BLaER1 (cell line): ENCODE data around the gene CDC25B.
"Not testable (repeated sequence)": the region's sequence is repeated elsewhere in the genome, so short reads cannot be mapped to it uniquely, and the experiment has no call there.

Experiments
- H3K27ac ChIP-seq: shearing (Covaris generic); formaldehyde crosslinking; 2 replicates; pipeline ENCODE4 v1.8.1; 2022
- H3K27me3 ChIP-seq: shearing (Covaris generic); formaldehyde crosslinking; 2 replicates; pipeline ENCODE4 v1.8.1; 2022
- H3K36me3 ChIP-seq: shearing (Covaris generic); formaldehyde crosslinking; 2 replicates; pipeline ENCODE4 v1.8.1; 2022
- H3K4me1 ChIP-seq: shearing (Covaris generic); formaldehyde crosslinking; 2 replicates; pipeline ENCODE4 v1.8.1; 2022
- H3K4me2 ChIP-seq: shearing (Covaris generic); formaldehyde crosslinking; 2 replicates; pipeline ENCODE4 v1.8.1; 2022
- H3K4me3 ChIP-seq: shearing (Covaris generic); formaldehyde crosslinking; 2 replicates; pipeline ENCODE4 v1.8.1; 2022
- H3K9ac ChIP-seq: shearing (Covaris generic); formaldehyde crosslinking; 2 replicates; pipeline ENCODE4 v1.8.1; 2022
- H3K9me3 ChIP-seq: shearing (Covaris generic); formaldehyde crosslinking; 2 replicates; pipeline ENCODE4 v1.8.1; 2022
- H4K20me1 ChIP-seq: shearing (Covaris generic); formaldehyde crosslinking; 2 replicates; pipeline ENCODE4 v1.8.1; 2022
- Cebpa-rat ChIP-seq: shearing (Covaris generic); IDR thresholded peaks from 2 replicates; pipeline ENCODE4 v1.8.1; 2022

The CDC25B gene

DNA sequence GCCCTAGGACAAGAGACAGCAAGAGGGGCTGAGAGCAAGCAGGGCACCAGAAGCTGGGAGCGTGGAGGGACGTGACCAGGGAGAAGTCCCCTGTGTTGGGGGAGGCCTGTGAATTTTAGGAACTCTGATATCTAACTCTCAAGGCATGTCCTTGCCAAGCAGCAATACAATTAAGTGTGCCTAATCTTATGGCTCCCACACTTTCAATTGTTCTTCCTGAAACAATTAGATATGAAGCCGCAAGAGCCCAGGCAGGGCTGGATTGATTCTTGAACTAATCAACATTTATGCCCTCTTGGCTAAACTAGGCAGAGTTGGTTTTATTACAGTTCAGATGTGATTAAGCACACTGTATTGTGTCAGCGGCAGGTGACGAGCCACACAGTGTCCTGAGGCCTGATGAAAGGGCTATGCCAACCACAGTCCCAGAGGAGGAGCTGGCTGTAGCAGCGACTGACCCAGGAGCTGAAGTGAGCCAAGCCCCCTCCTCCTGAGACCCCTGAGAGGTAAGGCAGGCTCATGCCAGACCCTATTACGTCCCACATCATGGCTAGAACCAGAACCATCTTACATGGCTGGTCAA is 46.3 kb downstream of the CDC25B start:
- Histone ChIP-seq H3K36me3 (no peaks in the 10 kb centered on the region), H3K4me3 (no peak overlapping the region), H4K20me1 (peaks cover 6% of the 10 kb centered on the region), H3K27me3 (no peaks in the 10 kb centered on the region), H3K27ac (no peak overlapping the region), H3K4me1 (peaks cover 45% of the 10 kb centered on the region), H3K9me3 (no peaks in the 10 kb centered on the region), H3K4me2 (no peak overlapping the region), H3K9ac (no peak overlapping the region)
- no peak for TF ChIP-seq Cebpa-rat

GRCh38 chr20:3843490-3843889 is 47.4 kb downstream of the CDC25B start:
- no peaks in the 10 kb centered on the region for H3K9me3 ChIP-seq
- peaks cover 53% of the 10 kb centered on the region for H3K4me1 ChIP-seq
- H3K9ac ChIP-seq: no peak overlapping the region
- H3K36me3 ChIP-seq: 0 out of 2 replicates have a peak, but pooled peaks cover 2% of the 10 kb centered on the region
- TF ChIP-seq Cebpa-rat: no peak
- H3K27ac ChIP-seq: no peak overlapping the region
- H3K4me2 ChIP-seq: no peak overlapping the region
- H4K20me1 ChIP-seq: peaks cover 17% of the 10 kb centered on the region
- H3K27me3 ChIP-seq: no peaks in the 10 kb centered on the region
- no peak overlapping the region for H3K4me3 ChIP-seq

GRCh38 chr20:3843990-3844619 is 48.0 kb downstream of the CDC25B start:
- not testable (repeated sequence) for H3K9ac ChIP-seq, H3K9me3 ChIP-seq, H3K4me3 ChIP-seq, H3K36me3 ChIP-seq, H3K4me2 ChIP-seq, H3K27ac ChIP-seq, H3K27me3 ChIP-seq
- H3K4me1 ChIP-seq: peaks cover 50% of the 10 kb centered on the region
- peaks cover 23% of the 10 kb centered on the region for H4K20me1 ChIP-seq

DNA sequence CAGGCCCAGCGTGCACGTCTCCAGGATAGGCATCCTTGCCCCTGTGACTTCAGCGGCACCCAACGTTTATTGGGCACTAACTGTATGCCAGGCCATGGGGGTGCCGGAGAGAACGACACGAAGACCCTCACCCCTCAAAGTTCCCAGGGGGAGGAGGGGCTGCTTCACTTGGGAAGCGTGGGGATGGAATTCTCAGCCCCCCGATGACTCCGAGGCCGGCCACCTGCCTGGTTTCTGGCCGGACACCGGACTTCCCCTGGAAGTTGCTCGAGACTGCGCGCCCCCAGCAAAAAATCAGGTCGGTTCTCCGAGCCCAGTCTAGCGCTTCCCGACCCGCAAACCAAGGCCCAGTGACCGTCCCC is 50.2 kb downstream of the CDC25B start:
- Histone ChIP-seq H3K27ac (peak overlapping the region; percentile 96), H3K4me1 (peaks cover 34% of the 10 kb centered on the region), H3K27me3 (no peaks in the 10 kb centered on the region), H3K9ac (peak overlapping the region; percentile 96), H4K20me1 (peaks cover 38% of the 10 kb centered on the region), H3K36me3 (peaks cover 17% of the 10 kb centered on the region; the same call in 1 of the 2 replicates), H3K4me3 (peak overlapping the region; percentile 95), H3K9me3 (no peaks in the 10 kb centered on the region), H3K4me2 (peak overlapping the region; percentile 94)
- TF ChIP-seq Cebpa-rat: no peak

DNA sequence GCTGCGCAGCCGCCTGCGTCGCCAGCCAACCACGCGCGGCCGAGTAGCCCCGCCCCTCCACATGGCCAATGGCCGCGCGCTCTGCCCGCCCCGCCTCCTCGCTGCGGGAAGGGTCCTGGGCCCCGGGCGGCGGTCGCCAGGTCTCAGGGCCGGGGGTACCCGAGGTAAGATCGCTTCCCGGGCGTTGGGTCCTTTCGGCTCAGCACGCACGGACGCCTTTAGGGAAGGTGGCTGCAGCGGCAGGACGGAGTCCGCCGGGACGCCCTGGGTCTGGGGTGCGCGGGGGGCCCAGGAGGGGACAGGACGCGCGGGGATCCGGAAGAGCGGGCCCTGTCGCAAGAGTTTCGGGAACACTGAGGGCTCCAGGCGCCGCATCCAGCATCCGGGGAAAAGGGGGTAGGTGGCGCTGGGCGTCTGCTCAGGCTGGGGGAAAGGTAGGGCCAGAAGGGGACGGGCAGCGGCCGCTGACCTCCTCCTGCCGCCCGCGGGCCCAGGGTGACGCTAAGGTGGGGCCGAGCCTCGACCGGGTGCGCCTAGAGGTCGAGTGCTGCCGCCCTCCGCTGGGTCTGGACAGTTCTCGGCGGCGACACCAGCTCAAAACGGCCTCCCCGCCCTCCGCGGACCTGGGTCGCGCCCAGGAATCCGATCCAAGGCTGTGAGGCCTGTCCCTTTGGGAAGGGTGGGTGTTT is 50.8 kb downstream of the CDC25B start, which contains the start of gene MAVS:
TSS of gene MAVS (plus strand) at position 95 of the 689 bp plus-strand sequence. CDS start 7,791 bp downstream, outside the sequence.
- H3K4me2 ChIP-seq: peak within 1 kb of the TSS; percentile 95
- H3K36me3 ChIP-seq: peaks cover 17% of the 10 kb centered on the region; the same call in 1 of the 2 replicates
- TF ChIP-seq Cebpa-rat: no peak
- no peaks in the 10 kb centered on the region for H3K9me3 ChIP-seq
- H3K4me3 ChIP-seq: peak within 1 kb of the TSS; percentile 95
- H3K4me1 ChIP-seq: peaks cover 34% of the 10 kb centered on the region
- H3K27ac ChIP-seq: peak within 1 kb of the TSS; percentile 96
- peaks cover 38% of the 10 kb centered on the region for H4K20me1 ChIP-seq
- H3K27me3 ChIP-seq: no peaks in the 10 kb centered on the region
- peak within 1 kb of the TSS; percentile 96 for H3K9ac ChIP-seq

DNA sequence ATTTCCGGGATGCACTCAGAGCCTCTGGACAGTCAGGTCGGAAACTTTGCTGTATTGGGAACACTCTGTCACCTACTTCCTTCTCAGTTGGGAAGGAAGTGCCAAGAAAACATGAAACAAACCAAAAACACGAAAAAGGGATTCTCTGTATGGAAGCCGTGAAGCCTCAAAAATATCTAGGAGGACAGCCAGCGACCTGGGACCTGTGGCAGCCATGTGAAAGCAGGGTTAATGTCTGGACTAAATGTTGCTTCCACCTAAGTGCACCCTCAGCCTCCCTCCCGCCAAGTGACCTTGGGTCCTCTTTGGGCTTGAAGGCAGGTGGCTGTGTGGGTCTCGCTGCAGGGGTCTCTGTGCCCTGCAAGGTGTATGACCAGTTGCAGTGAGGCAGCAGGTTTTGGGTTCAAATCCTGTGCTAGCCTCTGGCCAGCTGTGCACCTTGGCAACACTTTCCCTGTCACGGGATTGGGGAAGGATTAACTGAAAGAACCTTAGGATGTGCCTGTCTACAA is 51.4 kb downstream of the CDC25B start:
- H3K27ac ChIP-seq: peak overlapping the region; percentile 96
- no peak for TF ChIP-seq Cebpa-rat
- H3K9ac ChIP-seq: peak overlapping the region; percentile 96
- H3K4me3 ChIP-seq: peak overlapping the region; percentile 95
- no peaks in the 10 kb centered on the region for H3K9me3 ChIP-seq
- no peaks in the 10 kb centered on the region for H3K27me3 ChIP-seq
- peaks cover 38% of the 10 kb centered on the region for H4K20me1 ChIP-seq
- peaks cover 17% of the 10 kb centered on the region; the same call in 1 of the 2 replicates for H3K36me3 ChIP-seq
- peaks cover 28% of the 10 kb centered on the region for H3K4me1 ChIP-seq
- H3K4me2 ChIP-seq: peak overlapping the region; percentile 95

- H3K9me3 ChIP-seq: no peaks in the 10 kb centered on the region
- TF ChIP-seq Cebpa-rat: no peak
- H3K9ac ChIP-seq: 0 out of 2 replicates have a peak overlapping the region, but pooled peaks have one; percentile 19
- no peak overlapping the region for H3K27ac ChIP-seq
- H3K4me3 ChIP-seq: no peak overlapping the region
- H3K36me3 ChIP-seq: peaks cover 17% of the 10 kb centered on the region; the same call in 1 of the 2 replicates
- peaks cover 42% of the 10 kb centered on the region for H4K20me1 ChIP-seq
- no peaks in the 10 kb centered on the region for H3K27me3 ChIP-seq
- H3K4me2 ChIP-seq: peak overlapping the region; percentile 95
- H3K4me1 ChIP-seq: peaks cover 25% of the 10 kb centered on the region
These were observed 52.5 kb downstream of the CDC25B start for GRCh38 chr20:3848565-3848964.

DNA sequence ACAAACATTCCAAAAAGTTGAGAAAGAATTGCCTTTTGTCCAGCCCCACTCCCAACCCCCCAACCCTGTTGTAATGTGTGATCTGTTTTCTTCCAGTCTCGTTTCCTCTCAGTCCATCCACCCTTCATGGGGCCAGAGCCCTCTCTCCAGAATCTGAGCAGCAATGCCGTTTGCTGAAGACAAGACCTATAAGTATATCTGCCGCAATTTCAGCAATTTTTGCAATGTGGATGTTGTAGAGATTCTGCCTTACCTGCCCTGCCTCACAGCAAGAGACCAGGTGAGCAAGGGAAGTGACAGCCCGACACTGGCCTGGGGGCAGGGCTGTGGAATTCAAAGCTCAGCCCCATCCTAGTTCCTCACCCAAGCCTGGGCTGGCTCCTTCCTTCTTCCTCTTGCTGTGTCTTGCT is 58.4 kb downstream of the CDC25B start:
- H3K27ac ChIP-seq: no peak overlapping the region
- H4K20me1 ChIP-seq: peaks cover 51% of the 10 kb centered on the region
- peaks cover under 1% of the 10 kb centered on the region; the same call in 1 of the 2 replicates for H3K4me1 ChIP-seq
- no peak for TF ChIP-seq Cebpa-rat
- H3K27me3 ChIP-seq: no peaks in the 10 kb centered on the region
- no peak overlapping the region for H3K4me3 ChIP-seq
- peaks cover 58% of the 10 kb centered on the region for H3K36me3 ChIP-seq
- H3K4me2 ChIP-seq: no peak overlapping the region
- no peak overlapping the region for H3K9ac ChIP-seq
- H3K9me3 ChIP-seq: no peaks in the 10 kb centered on the region
